ENCODE results near the gene CDK5RAP1.

CDK5RAP1 gene

GRCh38 chr20:33313686-33314314 is 87.5 kb downstream of the CDK5RAP1 start:
- Histone ChIP-seq H3K9me3 (ENCODE audit: severe bottlenecking) (no peaks in the 10 kb centered on the region), H3K27me3 (ENCODE audit: insufficient read depth, low read depth, severe bottlenecking) (no peaks in the 10 kb centered on the region), H3K4me3 (ENCODE audit: low read depth, low read length) (no peak overlapping the region), H3K27ac (no peak overlapping the region), H3K36me3 (no peaks in the 10 kb centered on the region)
- no peak for DNase-seq
- TF ChIP-seq CTCF (IDR thresholded peaks at IDR 0.05; ENCODE audit: low read depth, low read length): no peak

- no peak overlapping the region for H3K27ac ChIP-seq
- no peak for DNase-seq
- no peak for TF ChIP-seq CTCF (IDR thresholded peaks at IDR 0.05; ENCODE audit: low read depth, low read length)
- no peaks in the 10 kb centered on the region for H3K36me3 ChIP-seq
- H3K4me3 ChIP-seq (ENCODE audit: low read depth, low read length): no peak overlapping the region
- no peaks in the 10 kb centered on the region for H3K9me3 ChIP-seq (ENCODE audit: severe bottlenecking)
- H3K27me3 ChIP-seq (ENCODE audit: insufficient read depth, low read depth, severe bottlenecking): no peaks in the 10 kb centered on the region
Measured at GRCh38 chr20:33312583-33312982, 88.7 kb downstream of the CDK5RAP1 start.

- H3K9me3 ChIP-seq (ENCODE audit: severe bottlenecking): no peaks in the 10 kb centered on the region
- H3K27ac ChIP-seq: no peak overlapping the region
- no peak for DNase-seq
- TF ChIP-seq CTCF (IDR thresholded peaks at IDR 0.05; ENCODE audit: low read depth, low read length): no peak
- H3K27me3 ChIP-seq (ENCODE audit: insufficient read depth, low read depth, severe bottlenecking): no peaks in the 10 kb centered on the region
- H3K36me3 ChIP-seq: no peaks in the 10 kb centered on the region
- H3K4me3 ChIP-seq (ENCODE audit: low read depth, low read length): no peak overlapping the region
Measured at GRCh38 chr20:33311996-33312395, 89.3 kb downstream of the CDK5RAP1 start.

- no peaks in the 10 kb centered on the region for H3K9me3 ChIP-seq (ENCODE audit: severe bottlenecking)
- no peak overlapping the region for H3K27ac ChIP-seq
- H3K4me3 ChIP-seq (ENCODE audit: low read depth, low read length): no peak overlapping the region
- no peak for TF ChIP-seq CTCF (IDR thresholded peaks at IDR 0.05; ENCODE audit: low read depth, low read length)
- H3K27me3 ChIP-seq (ENCODE audit: insufficient read depth, low read depth, severe bottlenecking): no peaks in the 10 kb centered on the region
- no peaks in the 10 kb centered on the region for H3K36me3 ChIP-seq
- DNase-seq: no peak
Measured at GRCh38 chr20:33311011-33311410, 90.3 kb downstream of the CDK5RAP1 start.

GRCh38 chr20:33310327-33310899 is 90.9 kb downstream of the CDK5RAP1 start:
- H3K27ac ChIP-seq: no peak overlapping the region
- no peaks in the 10 kb centered on the region for H3K36me3 ChIP-seq
- H3K27me3 ChIP-seq (ENCODE audit: insufficient read depth, low read depth, severe bottlenecking): no peaks in the 10 kb centered on the region
- no peak overlapping the region for H3K4me3 ChIP-seq (ENCODE audit: low read depth, low read length)
- DNase-seq: no peak
- H3K9me3 ChIP-seq (ENCODE audit: severe bottlenecking): no peaks in the 10 kb centered on the region
- TF ChIP-seq CTCF (IDR thresholded peaks at IDR 0.05; ENCODE audit: low read depth, low read length): no peak

GRCh38 chr20:33309631-33310030 is 91.7 kb downstream of the CDK5RAP1 start:
- no peak for DNase-seq
- Histone ChIP-seq H3K27me3 (ENCODE audit: insufficient read depth, low read depth, severe bottlenecking) (no peaks in the 10 kb centered on the region), H3K27ac (no peak overlapping the region), H3K4me3 (ENCODE audit: low read depth, low read length) (no peak overlapping the region), H3K36me3 (no peaks in the 10 kb centered on the region), H3K9me3 (ENCODE audit: severe bottlenecking) (no peaks in the 10 kb centered on the region)
- no peak for TF ChIP-seq CTCF (IDR thresholded peaks at IDR 0.05; ENCODE audit: low read depth, low read length)

Data from WERI-Rb-1 (cell line).